AG04449 (cell line): ENCODE results near the gene NNT.

Experiments used
- CTCF ChIA-PET: fragments of 350-600 bp; formaldehyde crosslinking; extraction: SDS; loops from one replicate; lab custom pipeline; 2021; ENCODE audit warnings: antibody characterized with exemption; lab: Yijun Ruan, JAX
- POLR2A ChIA-PET: fragments of 400-600, 350-600 bp; formaldehyde crosslinking; extraction: SDS; loops from one replicate; lab custom pipeline; 2020; ENCODE audit warnings: antibody characterized with exemption, inconsistent platforms; lab: Yijun Ruan, JAX
- DNase-seq: peaks from one replicate; pipeline ENCODE4 v3.0.0-alpha.2; 2010; ENCODE audit warnings: low read depth, low spot score
- H3K4me3 ChIP-seq: 2 replicates; pipeline ENCODE4 v1.5.1; 2011; ENCODE audit warnings: low read depth, mild to moderate bottlenecking, control low read depth, low read length
- CTCF ChIP-seq: IDR thresholded peaks from one replicate; pipeline ENCODE4 v1.5.1; 2011; ENCODE audit warnings: mild to moderate bottlenecking, moderate library complexity, low read length, control low read depth, inconsistent platforms; ENCODE audit not compliant: insufficient read depth; ENCODE audit errors: missing control alignments

Gene NNT

GRCh38 chr5:43638546-43638945, 35.6 kb downstream of the NNT start:
- DNase-seq: no peak
- ChIA-PET CTCF (interaction anchor here (3.9 to 5.2 kb wide), 2 partner anchors 8 to 11 kb away, joined by 27 to 51 read pairs; no protein-coding TSS in a partner anchor), POLR2A (no interaction called here)
- TF ChIP-seq CTCF: no peak
- no peak overlapping the region for H3K4me3 ChIP-seq

GRCh38 chr5:43639566-43639965, 36.6 kb downstream of the NNT start:
- no peak for TF ChIP-seq CTCF
- DNase-seq: no peak
- ChIA-PET CTCF (interaction anchor here (1.0 to 5.2 kb wide), 4 partner anchors 9 to 21 kb away, joined by 3 to 51 read pairs (median 4); no protein-coding TSS in a partner anchor), POLR2A (no interaction called here)
- H3K4me3 ChIP-seq: no peak overlapping the region

- POLR2A ChIA-PET: interaction anchor here (0.6 kb wide), 1 partner anchor 40 kb away, joined by 4 read pairs; no protein-coding TSS in a partner anchor
- CTCF ChIA-PET: interaction anchor here (1.0 to 5.2 kb wide), 2 partner anchors 12 to 16 kb away, joined by 3 to 51 read pairs; no protein-coding TSS in a partner anchor
- DNase-seq: no peak
- TF ChIP-seq CTCF: no peak
- no peak overlapping the region for H3K4me3 ChIP-seq
Measured at GRCh38 chr5:43642428-43642827, 39.4 kb downstream of the NNT start.

- ChIA-PET CTCF (interaction anchor here (5.2 kb wide), 1 partner anchor 13 kb away, joined by 51 read pairs; no protein-coding TSS in a partner anchor), POLR2A (no interaction called here)
- no peak for DNase-seq
- no peak for TF ChIP-seq CTCF
- H3K4me3 ChIP-seq: no peak overlapping the region
Measured at GRCh38 chr5:43643327-43643726, 40.3 kb downstream of the NNT start.

- no peak for DNase-seq
Measured at GRCh38 chr5:43643750-43644149, 40.8 kb downstream of the NNT start.

More at GRCh38 chr5:43643750-43644149, 40.8 kb downstream of the NNT start:
- POLR2A ChIA-PET: no interaction called here
- no peak overlapping the region for H3K4me3 ChIP-seq
- CTCF ChIA-PET: interaction anchor here (1.0 to 2.2 kb wide), 2 partner anchors 11 to 13 kb away, joined by 4 to 9 read pairs; no protein-coding TSS in a partner anchor
- TF ChIP-seq CTCF: no peak
